GM10847 (cell line): ENCODE data around the gene BCOR.

ENCODE experiments used
- POLR2A ChIP-seq: IDR thresholded peaks from 2 replicates; pipeline ENCODE4 v1.6.1; 2011; ENCODE audit not compliant: insufficient read length; ENCODE audit errors: extremely low read depth

Gene BCOR

DNA sequence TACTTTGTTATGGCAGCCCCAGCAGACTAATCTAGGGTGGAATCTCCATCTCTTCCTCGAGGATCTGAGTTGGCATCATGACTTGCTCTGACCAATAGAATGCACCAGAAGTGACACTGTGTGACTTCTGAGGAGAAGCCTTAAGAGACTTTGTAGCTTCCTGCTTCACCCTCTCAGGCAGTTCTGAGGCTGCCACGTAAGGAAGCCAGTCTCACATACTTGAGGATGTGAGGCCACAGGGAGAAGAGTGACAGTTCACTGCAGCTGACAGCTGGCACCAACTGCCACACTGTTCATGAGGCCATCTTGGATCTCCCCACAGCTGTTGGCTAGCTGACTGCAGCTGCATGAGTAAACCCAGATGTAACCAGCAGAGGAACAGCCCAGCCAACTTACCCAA is 29.3 kb upstream of the BCOR start:
- no peak for TF ChIP-seq POLR2A

DNA sequence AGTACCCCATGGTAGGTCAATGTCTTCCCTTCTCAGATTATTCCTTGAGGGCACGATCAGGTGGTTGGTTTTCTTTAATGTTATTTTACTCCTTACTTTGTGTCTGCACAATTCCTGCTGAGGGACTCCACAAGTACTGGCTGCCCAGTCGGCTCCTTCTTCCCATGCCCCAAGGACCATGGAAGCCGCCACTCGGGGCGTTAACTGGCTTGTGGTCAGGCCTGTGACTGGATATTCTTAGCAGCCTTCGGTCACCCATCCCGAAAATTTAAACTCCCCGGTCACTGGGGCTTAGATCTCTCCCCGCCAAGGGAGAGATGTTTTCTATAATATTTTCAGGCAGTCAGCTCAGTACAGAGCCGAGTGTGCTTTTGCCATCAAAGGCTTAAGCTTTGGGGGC is 24.7 kb upstream of the BCOR start:
- TF ChIP-seq POLR2A = no peak

DNA sequence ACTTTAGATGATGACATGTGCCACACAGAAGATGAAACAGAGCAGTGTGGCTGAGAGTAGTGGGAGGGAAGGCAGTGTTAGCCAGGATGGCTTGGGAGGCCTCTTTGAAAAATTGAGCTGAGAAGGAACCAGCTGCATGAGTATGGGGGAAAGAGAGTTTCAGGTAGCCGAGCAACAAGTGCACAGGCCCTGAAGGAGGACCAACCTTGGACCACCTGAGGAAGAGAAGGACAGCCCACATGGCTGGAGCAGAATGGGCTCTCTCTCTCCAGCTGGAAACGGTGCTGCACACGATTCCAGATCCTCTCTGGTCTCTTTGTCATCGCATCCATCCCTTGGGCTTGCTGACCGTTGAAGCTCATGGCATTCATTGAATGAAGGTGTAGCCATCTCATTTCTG is 23.9 kb upstream of the BCOR start:
- TF ChIP-seq POLR2A = no peak

DNA sequence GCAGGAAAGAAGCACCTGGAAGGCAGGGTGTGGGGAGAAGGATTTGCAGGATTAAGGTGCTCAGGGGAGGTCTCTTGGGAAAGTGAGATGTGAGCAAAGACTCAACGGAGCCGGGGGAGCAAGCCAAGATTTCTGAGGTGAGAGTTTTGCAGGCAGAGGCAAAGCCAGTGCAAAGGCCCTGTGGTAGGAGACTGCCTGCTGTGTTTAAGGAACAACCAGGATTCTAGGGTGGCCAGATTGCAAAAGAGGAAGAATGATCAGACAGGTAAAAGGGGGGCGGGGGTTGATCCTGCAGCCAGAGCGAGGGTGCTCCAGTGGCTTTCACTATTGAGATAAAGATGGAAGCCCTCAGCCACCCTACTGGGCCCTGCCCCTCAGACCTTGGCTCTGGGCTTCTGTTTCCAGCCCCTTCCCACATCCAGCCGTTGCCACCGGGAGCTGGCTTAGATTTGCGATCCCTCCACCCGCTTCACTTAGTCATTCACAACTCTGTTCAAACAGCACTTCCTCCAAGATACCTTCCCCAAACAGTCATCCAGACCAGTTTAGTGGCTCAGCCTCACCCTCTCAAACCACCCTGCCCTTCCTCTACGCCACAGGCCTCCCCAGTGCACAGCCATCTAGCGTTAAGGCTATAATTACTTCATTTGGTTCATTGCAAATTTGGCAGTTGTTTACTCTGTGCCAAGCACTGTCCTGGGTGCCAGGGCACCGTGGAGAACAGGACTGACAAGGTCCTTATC is 23.3 kb upstream of the BCOR start:
- no peak for TF ChIP-seq POLR2A

DNA sequence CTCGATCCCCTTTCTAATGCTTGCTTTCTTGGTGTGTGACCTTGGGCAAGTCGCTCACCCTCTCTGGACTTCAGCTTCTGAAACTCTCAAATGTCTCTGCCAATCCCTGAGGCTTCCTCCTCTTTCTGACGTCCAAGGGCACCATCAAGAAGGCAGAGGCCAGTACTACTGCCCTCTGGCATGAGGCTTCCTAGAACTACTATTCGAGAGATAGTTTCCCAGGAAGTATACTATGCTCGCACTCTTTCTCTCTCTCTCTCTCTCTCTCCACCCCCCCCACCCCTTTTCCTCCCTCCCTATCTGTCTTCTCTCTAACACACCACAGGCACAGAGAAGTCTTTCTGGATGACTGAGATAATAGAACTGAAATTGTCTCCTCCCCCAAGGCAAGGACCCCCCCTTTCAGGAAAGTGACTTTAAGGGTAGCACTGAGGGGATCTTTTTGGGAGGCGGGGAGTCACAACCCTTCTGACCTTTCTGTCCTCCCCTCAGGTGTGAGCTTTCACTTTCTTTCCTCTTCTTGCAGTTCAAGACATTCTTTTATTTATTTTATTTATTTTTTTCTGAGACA is 20.0 kb upstream of the BCOR start:
- TF ChIP-seq POLR2A = no peak

DNA sequence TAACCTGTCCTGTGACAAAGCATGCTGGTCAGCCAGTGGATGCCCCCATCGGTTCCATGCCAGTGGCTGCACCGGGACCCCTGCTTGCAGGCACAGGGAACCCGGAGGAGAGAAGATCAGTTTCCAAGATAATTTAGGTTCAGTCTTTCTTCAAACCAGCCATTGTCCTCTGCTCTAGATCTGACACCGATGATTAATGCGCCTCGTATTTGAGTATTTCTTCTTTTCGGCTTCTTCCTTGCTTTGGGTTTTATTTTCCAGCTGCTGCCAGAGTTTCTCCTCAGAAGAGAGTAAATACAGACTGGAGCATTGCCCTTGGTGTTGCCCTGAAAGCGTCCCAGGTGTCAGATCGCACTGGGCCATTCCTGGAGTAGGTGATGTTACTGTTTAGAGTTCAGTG is 19.2 kb upstream of the BCOR start:
- TF ChIP-seq POLR2A = no peak

DNA sequence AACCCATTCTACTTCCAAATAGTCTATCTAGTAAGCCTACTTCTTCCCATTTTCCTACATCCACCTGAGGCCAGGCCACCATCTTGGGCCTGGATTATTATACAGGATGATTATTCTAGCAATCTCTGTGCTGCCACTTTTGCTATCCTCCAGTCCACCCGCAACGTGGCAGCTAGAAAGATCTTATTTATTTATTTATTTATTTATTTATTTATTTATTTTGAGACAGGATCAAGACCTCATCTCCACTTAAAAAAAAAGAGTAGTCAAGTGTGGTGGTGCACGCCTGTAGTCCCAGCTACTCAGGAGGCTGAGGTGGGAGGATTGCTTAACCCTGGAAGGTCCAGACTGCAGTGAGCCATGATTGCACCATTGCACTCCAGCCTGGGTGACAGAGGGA is 15.2 kb upstream of the BCOR start:
- no peak for TF ChIP-seq POLR2A

DNA sequence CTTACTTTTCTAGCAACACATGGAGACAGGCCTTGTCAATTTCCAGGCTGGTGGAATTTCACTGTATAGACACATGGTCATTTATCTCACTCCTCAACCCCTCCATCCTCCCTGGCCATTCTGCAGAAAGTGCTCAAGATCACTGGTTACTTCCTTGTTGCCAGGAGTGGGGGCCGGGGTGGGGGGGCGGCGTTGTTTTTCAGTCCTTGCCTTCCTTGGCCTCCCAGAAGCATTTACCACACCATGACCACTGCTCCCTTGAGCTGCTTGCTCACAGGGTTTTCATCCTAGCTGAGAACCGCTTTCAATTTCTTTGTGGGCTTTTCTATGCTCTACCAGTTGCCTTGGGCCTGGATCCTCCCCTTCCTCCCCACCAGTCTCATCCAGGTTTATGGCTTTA is 14.1 kb upstream of the BCOR start:
- no peak for TF ChIP-seq POLR2A

DNA sequence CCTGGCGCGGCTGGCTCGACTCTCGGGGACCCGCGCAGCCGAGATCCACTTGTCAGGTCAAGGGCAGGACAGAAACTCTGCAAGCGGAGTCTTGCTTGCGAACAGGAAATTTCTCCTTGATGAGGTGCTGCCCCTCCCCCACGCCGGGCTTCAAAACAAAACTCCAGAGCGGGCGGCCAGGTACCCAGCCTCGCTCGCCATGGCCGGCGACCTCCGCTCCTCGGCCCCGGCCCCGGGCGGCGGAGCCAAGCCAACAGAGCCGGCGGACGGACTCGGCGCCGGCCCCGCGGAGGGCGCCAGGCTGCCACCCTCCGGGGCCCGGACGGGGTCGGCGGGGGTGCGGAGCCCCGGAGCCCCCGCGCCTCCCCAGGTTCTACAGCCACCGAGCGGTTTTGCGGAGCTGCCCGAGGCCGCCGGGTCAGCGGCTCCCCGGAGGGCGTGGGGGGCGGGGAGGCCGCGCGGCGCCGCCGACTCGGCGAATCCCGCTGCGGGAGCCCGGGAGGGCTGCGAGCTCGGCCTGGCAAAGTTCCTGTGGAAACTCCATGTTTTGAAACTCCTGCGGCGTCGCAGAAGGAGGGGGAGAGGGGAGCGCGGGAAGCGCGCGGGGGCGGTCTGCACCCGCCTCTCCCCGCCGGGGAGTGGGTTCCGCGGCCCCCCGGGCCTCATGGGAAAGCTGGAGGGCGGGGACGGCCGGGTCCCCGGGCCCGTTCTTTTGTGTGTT is 11.7 kb upstream of the BCOR start:
- TF ChIP-seq POLR2A = no peak

DNA sequence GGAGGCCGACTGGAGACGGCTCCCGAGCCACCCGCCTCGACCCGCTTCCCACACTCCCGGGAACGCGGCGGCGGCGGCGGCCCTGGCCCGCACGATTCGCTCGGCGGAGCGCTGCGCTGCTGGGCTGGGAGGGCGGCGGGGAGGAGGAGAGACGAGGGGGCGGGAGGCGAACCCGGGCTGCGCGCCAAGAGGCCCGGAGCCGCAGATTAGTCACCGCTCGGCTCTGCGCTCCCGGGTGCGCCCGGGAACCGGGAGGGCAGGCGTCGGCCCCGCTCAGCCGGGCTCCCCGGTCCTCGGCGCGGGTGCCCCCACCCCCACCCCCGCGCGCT is 11.2 kb upstream of the BCOR start:
- TF ChIP-seq POLR2A = no peak

DNA sequence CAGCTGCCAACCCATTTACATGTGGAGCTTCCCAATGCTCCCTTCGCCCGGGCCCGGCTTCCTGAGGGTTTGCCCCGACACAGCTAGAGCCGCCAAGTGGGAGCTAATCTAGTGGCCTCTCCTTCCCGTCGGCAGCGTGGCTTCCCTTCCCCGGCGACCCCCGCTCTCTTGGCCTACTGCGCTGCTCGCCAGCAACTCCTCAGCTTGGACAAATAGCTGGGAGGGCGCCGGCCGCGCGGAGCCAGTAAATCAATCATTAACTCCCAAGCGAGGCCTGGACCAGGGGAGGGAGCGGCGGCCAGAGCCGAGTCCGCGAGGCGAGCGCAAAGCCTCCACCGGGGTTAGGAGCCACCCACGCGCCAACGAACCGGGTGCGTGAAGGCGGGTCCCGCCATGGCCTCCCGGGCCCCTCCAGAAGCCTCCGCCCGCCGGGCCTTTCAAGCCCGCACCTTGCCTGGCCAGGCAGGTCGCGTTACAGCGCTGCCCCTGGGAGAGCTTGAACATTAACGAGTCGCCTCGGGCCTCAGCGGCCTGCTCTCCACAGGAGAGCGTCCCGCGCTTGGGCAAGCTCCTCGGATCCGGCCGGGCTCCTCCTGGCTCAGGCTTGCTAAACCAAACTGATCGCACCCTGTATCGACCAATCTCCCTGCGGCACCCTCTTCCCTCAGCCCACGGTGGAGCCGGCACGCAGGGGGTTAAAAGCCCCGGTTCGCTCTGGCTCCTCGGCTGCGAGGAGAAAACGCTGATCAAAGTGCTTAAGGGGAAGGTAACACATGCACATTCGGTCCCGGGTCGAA is 10.6 kb upstream of the BCOR start:
- TF ChIP-seq POLR2A = no peak

DNA sequence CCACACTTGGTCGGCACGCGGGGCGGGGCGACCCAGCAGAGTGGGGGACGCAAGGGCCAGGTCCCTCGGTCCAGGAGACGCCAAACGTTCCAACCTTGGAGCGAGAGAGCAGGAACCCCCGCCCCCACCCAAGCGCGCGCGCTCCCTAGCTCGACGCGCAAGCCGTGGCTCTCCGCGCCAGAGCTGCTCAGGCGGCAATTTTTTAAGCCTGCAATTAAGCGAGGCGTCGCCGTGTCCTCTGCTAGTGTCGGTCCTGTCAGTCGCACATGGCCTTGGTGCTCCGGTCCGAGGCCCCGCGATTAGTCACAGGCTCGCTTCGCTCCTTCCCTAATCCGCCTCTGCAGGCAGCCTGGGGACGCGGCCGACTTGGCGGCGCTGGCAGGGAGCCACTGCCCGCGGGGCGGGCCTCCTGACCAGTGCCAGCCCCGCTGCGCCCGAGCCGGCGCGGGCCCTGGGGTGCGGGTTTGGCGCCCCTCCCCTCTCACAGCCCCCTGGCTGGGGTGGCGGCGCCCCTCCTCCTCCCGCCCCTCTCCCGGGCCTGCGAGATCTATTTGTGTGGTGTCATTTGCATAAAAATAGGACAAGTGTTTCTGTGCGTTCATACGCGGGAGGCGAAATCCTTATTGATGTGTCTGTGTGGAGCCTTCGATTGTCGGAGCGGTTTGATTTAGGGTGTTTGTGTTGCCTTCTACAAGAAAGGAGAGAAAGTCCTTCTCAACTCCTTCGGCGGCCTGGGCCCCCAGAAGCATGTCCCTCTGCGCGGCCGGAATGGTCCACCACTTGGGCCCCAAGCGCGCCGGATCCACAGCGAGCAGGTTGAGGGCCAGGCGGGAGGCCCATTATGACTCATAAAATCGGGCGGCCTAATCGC is 9.8 kb upstream of the BCOR start:
- TF ChIP-seq POLR2A = no peak

DNA sequence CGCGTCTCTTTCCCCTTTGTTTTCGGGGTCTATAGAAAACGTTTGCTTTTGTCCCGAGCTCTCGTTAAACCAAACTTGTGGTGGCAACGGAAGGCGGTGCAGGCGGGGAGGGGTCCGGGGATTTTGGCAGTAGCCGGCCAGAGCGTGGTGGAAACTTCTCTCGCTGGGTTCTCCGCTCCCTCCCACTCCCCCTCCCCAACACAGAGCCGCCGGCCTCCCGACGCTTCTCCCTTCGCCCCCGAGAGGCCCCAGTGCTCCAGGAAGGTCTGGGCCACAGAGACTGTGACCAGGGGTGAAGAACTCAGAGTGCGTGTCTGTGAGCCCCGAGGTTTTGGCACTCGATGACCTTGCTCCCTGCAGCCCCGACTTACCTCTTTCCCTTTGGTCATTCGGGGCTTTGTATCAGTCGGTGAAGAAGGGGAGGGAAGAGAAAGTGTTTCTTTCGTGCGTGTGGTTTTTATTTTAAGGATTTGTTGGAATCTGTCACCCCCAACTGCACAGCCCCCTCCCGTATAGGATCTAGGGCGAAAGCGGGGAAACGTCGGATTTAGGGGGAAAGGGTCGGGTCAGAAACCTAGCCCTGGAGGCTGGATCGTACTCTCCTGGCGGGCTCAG is 9.0 kb upstream of the BCOR start:
- no peak for TF ChIP-seq POLR2A

DNA sequence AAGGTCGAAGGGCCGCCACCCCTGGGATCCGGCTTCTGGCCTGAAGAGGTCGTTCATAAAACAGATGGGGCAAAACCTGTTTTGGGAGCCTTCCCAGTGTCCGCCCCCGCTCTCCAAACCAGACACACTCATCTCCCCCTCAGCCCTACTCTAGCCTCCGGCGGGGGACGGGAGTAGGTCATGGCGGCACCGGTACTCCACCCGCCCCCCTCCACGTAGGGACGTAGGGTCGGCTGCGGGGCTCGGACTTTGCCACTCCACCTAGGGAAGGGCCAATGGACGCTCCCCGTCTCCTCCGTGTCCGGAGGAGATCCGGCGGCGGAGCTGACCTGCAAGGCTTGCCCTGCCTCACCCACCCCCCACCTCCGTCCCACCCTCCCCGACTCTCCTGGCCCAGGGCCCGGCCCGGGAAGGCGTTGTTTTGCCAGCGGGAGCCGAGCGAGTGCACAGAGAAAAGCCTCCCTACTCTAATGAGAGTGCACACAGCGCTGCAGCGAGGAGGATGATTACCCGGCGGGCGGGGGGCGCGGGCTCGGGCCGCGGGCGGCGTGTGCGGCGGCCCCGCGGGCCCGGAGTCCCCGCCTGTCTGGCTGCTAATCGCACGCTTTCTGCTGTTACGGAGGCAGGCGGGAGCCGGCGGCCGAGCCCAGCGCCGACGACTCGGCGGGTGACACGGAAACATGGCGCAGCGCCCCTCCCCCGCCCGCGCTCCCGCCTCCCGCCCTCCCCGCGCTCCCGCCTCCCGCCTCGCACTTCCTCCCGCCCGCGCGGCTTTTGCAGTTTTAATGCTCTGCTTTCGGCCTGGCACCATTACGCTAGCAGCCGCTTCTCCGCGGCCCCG is 8.3 kb upstream of the BCOR start:
- no peak for TF ChIP-seq POLR2A
